ENCODE results near the gene REC114. TPM values are rescaled to one million over a fixed set of nuclear protein-coding genes. Genes with fewer than 3 reads are reported as not detected.
A peak's percentile ranks its signal among the peaks of the same experiment; 100 is the strongest.
"Not testable (repeated sequence)": the region's sequence is repeated elsewhere in the genome, so short reads cannot be mapped to it uniquely, and the experiment has no call there.

The REC114 gene
- total and polyA plus RNA-seq, 9 of the 15 experiments (the other 6 are each of a cell fraction or from before 2014, with no cell fraction given) = 0.07 to 0.24 TPM; not detected in 7

GRCh38 chr15:73485885-73486284 lies 42.9 kb downstream of the REC114 start:
- Histone ChIP-seq H2AFZ (ENCODE audit: low read depth, low read length) (peak overlapping the region; percentile 72), H3K4me1 (replicated peaks in 1 of 2; ENCODE audit: control insufficient read depth in 2 of 2, insufficient read depth in 2 of 2, low read length in 2 of 2) (peaks cover 11 to 17% of the 10 kb centered on the region in 2 experiments; a peak in 4 of 5 replicates)
- intact Hi-C loops (cut with micrococcal nuclease); DNase-seq (ENCODE audit: extremely low read depth in 1 of 4, low spot score in 3 of 4); H3K27me3 ChIP-seq (ENCODE audit: control insufficient read depth in 2 of 2, insufficient read depth in 2 of 2, low read length in 2 of 2); FAIRE-seq; in situ Hi-C loops (cut with MboI); ATAC-seq; H3K9ac ChIP-seq (ENCODE audit: insufficient read depth in 1 of 2, low read depth in 2 of 2, low read length in 2 of 2); CTCF ChIA-PET (ENCODE audit: low intra/inter-chr PET ratio); H3K79me2 ChIP-seq (ENCODE audit: control insufficient read depth, insufficient read depth, low read length); H3K4me2 ChIP-seq (ENCODE audit: insufficient read depth, low read length); H3K27ac ChIP-seq (ENCODE audit: extremely low read depth, low read depth, low read length); H3K36me3 ChIP-seq (ENCODE audit: control insufficient read depth, insufficient read depth, low read length); H3K9me3 ChIP-seq (replicated peaks; ENCODE audit: control insufficient read depth, insufficient read depth, low read depth, low read length); H3K4me3 ChIP-seq; BruUV-seq (replicated peaks); H3K9me1 ChIP-seq (ENCODE audit: control insufficient read depth, insufficient read depth, low read length); H4K20me1 ChIP-seq (replicated peaks; ENCODE audit: control insufficient read depth, insufficient read depth, low read length); TF ChIP-seq CEBPG (CRISPR knock-in tag; IDR thresholded peaks at IDR 0.05): not testable (repeated sequence)
- POLR2A ChIA-PET = interaction anchor here (0.8 to 1.2 kb wide), 3 partner anchors 19 to 200 kb away, joined by 3 to 4 read pairs (median 4); no protein-coding TSS in a partner anchor
- peak; percentile 47; the same call in 1 of the 2 replicates for TF ChIP-seq IRF9 (tag; IDR thresholded peaks at IDR 0.05)
- TF ChIP-seq CEBPB (tag; IDR thresholded peaks at IDR 0.05) = peak; percentile 97
- TF ChIP-seq CEBPG (tag; conservative IDR thresholded peaks at IDR 0.05 in 1 of 2, IDR thresholded peaks at IDR 0.05 in 1 of 2) = peak; percentile 80 to 91
- peak; percentile 25 to 56; a peak in 2 of 4 replicates for TF ChIP-seq TRIM24 (IDR thresholded peaks at IDR 0.05)
- WGBS (ENCODE audit: insufficient coverage, low coverage, missing lambda C conversion rate) = 33% methylated on average over 6 of the region's 8 CpGs

- POLR2A ChIA-PET = no interaction called here
- Histone ChIP-seq H3K27ac (ENCODE audit: extremely low read depth, low read depth, low read length) (no peak overlapping the region), H3K4me2 (ENCODE audit: insufficient read depth, low read length) (no peak overlapping the region), H3K36me3 (ENCODE audit: control insufficient read depth, insufficient read depth, low read length) (no peaks in the 10 kb centered on the region), H3K79me2 (ENCODE audit: control insufficient read depth, insufficient read depth, low read length) (no peaks in the 10 kb centered on the region), H3K9me3 (replicated peaks; ENCODE audit: control insufficient read depth, insufficient read depth, low read depth, low read length) (no peaks in the 10 kb centered on the region), H3K9me1 (ENCODE audit: control insufficient read depth, insufficient read depth, low read length) (no peaks in the 10 kb centered on the region), H2AFZ (ENCODE audit: low read depth, low read length) (no peak overlapping the region), H3K27me3 (ENCODE audit: control insufficient read depth in 2 of 2, insufficient read depth in 2 of 2, low read length in 2 of 2) (no peaks in the 10 kb centered on the region), H3K4me3 (no peak overlapping the region), H3K4me1 (replicated peaks in 1 of 2; ENCODE audit: control insufficient read depth in 2 of 2, insufficient read depth in 2 of 2, low read length in 2 of 2) (peaks cover 11 to 15% of the 10 kb centered on the region in 2 experiments; a peak in 4 of 5 replicates), H4K20me1 (replicated peaks; ENCODE audit: control insufficient read depth, insufficient read depth, low read length) (no peaks in the 10 kb centered on the region), H3K9ac (ENCODE audit: insufficient read depth in 1 of 2, low read depth in 2 of 2, low read length in 2 of 2) (no peak overlapping the region)
- intact Hi-C loops (cut with micrococcal nuclease) = no loop called here
- CTCF ChIA-PET (ENCODE audit: low intra/inter-chr PET ratio) = no interaction called here
- no peak for FAIRE-seq
- BruUV-seq (replicated peaks) = no TSS peak
- in situ Hi-C loops (cut with MboI) = no loop called here
- no peak for ATAC-seq
- DNase-seq (ENCODE audit: extremely low read depth in 1 of 4, low spot score in 3 of 4) = no peak
- WGBS (ENCODE audit: insufficient coverage, low coverage, missing lambda C conversion rate) = 19% methylated on average over 1 of the region's 1 CpG
Measured at GRCh38 chr15:73488698-73489097, 45.7 kb downstream of the REC114 start.

Measured in K562 (cell line).